NT2/D1 (cell line): ENCODE results near the gene IGFBP4.

Experiments used
- SUZ12 ChIP-seq: IDR thresholded peaks from 2 replicates; pipeline ENCODE4 v1.6.1; 2011; ENCODE audit not compliant: insufficient read length, insufficient read depth; ENCODE audit errors: extremely low read depth
- YY1 ChIP-seq: IDR thresholded peaks from 2 replicates; pipeline ENCODE4 v1.6.1; 2011; ENCODE audit not compliant: insufficient read length, insufficient read depth
- ZNF274 ChIP-seq: IDR thresholded peaks from 2 replicates; pipeline ENCODE4 v1.6.1; 2011; ENCODE audit warnings: mild to moderate bottlenecking, low read depth, low read length

GRCh38 chr17:40474419-40475002 lies 31.3 kb downstream of the IGFBP4 start:
- TF ChIP-seq ZNF274, result no peak
- no peak for TF ChIP-seq YY1
- no peak for TF ChIP-seq SUZ12
